ENCODE measurements around the gene KCNJ8.

Gene KCNJ8

DNA sequence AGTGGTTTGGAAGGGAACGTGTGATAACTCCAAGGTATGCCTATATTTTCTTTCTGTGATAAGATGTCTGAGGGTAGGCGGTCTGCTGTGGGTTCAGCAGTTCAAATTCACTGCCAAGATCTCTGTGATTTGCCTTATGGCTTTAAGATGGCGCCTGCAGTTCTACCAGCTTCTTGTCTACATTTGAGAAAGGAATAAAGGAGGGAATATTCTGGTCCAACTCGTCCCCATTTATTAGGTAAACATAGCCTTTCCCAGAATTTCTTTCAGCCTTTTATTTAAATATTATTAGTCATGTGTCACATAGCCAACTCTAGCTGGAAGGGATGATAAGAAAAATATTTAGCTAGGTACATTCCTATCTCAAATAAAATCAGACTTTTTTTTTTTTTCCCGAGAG lies 48.8 kb downstream of the KCNJ8 start:
- Histone ChIP-seq H3K79me1 (ENCODE audit: low read depth, low read length) (no peaks in the 10 kb centered on the region), H2AK5ac (ENCODE audit: low read depth, low read length) (no peak overlapping the region), H3K4me1 (ENCODE audit: control insufficient read depth in 2 of 2, insufficient read depth in 1 of 2, low read depth in 1 of 2, low read length in 2 of 2) (no peaks in the 10 kb centered on the region), H3K9ac (ENCODE audit: low read depth, low read length, poor library complexity) (no peak overlapping the region), H3K27me3 (ENCODE audit: control insufficient read depth in 3 of 3, insufficient read depth in 3 of 3, low read depth in 1 of 3, low read length in 3 of 3) (no peaks in the 10 kb centered on the region), H3K23ac (ENCODE audit: low read depth, low read length, poor library complexity) (no peak overlapping the region), H4K8ac (ENCODE audit: low read depth, low read length) (no peak overlapping the region), H2BK15ac (ENCODE audit: low read length) (no peak overlapping the region), H2AFZ (ENCODE audit: low read length) (no peak overlapping the region), H2BK12ac (ENCODE audit: low read length) (no peak overlapping the region), H3K4me3 (ENCODE audit: low read length in 2 of 2) (no peak overlapping the region), H3K14ac (ENCODE audit: low read length) (no peak overlapping the region), H2BK5ac (ENCODE audit: low read length) (no peak overlapping the region), H4K91ac (ENCODE audit: low read depth, low read length, poor library complexity) (no peak overlapping the region), H3K4ac (ENCODE audit: low read length) (no peak overlapping the region), H3K18ac (ENCODE audit: low read length) (no peak overlapping the region), H3K36me3 (replicated peaks in 1 of 2; ENCODE audit: control insufficient read depth in 2 of 2, insufficient read depth in 2 of 2, low read length in 2 of 2) (no peaks in the 10 kb centered on the region), H2BK120ac (ENCODE audit: low read depth, low read length) (no peak overlapping the region), H3K4me2 (ENCODE audit: insufficient read depth, low read length, poor library complexity, severe bottlenecking) (no peak overlapping the region), H3K9me3 (replicated peaks in 1 of 2; ENCODE audit: control insufficient read depth in 2 of 2, insufficient read depth in 1 of 2, low read depth in 1 of 2, low read length in 2 of 2) (no peaks in the 10 kb centered on the region), H3K27ac (replicated peaks; ENCODE audit: low read length) (no peak overlapping the region)
- no peak for DNase-seq (ENCODE audit: low spot score)
- no CpG with 5 or more reads among the region's 5 CpGs for WGBS, 2 donors (ENCODE audit: extremely low coverage in 2 of 2, insufficient read length in 2 of 2, insufficient replicate concordance in 1 of 2)

DNA sequence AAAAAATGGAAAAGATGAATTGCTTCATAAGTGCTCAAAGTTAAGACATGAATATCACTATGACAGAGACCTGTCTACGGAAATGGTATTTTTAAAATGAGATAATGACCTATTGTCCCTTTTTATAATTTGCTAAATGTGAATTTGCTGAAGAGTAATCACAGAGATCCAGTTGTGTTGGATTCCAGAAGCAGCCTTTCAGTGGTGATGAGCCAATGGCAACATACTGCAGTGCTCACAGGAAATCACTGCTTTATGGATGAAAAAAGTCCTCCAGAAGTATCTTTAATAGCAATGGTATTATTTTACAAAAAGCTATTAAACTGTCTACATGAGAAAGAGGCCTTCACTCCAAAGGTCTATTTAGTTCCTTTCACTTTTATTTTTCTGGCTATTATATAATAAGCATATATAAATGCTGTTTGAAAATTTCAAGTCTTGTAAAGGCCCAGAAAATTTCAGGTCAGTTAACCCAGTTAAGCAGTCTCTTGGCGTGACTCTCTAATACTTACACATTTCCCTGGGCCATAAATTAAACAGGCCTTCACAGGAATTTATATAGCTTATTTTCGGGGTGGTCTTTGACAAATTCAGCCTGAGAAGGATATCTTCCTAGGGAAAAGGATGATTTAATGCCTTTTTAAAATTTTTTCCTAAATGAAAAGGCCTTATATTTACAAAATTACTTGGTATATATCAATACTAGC lies 55.4 kb downstream of the KCNJ8 start:
- no peak overlapping the region for H3K9ac ChIP-seq (ENCODE audit: low read depth, low read length, poor library complexity)
- H3K27me3 ChIP-seq (ENCODE audit: control insufficient read depth in 3 of 3, insufficient read depth in 3 of 3, low read depth in 1 of 3, low read length in 3 of 3) = no peaks in the 10 kb centered on the region
- no peak overlapping the region for H4K8ac ChIP-seq (ENCODE audit: low read depth, low read length)
- no CpG with 5 or more reads among the region's 3 CpGs for WGBS, 2 donors (ENCODE audit: extremely low coverage in 2 of 2, insufficient read length in 2 of 2, insufficient replicate concordance in 1 of 2)
- no peak overlapping the region for H3K27ac ChIP-seq (replicated peaks; ENCODE audit: low read length)
- H3K36me3 ChIP-seq (replicated peaks in 1 of 2; ENCODE audit: control insufficient read depth in 2 of 2, insufficient read depth in 2 of 2, low read length in 2 of 2) = no peaks in the 10 kb centered on the region
- H3K79me1 ChIP-seq (ENCODE audit: low read depth, low read length) = no peaks in the 10 kb centered on the region
- no peaks in the 10 kb centered on the region for H3K4me1 ChIP-seq (ENCODE audit: control insufficient read depth in 2 of 2, insufficient read depth in 1 of 2, low read depth in 1 of 2, low read length in 2 of 2)
- no peaks in the 10 kb centered on the region for H3K9me3 ChIP-seq (replicated peaks in 1 of 2; ENCODE audit: control insufficient read depth in 2 of 2, insufficient read depth in 1 of 2, low read depth in 1 of 2, low read length in 2 of 2)
- H4K91ac ChIP-seq (ENCODE audit: low read depth, low read length, poor library complexity) = no peak overlapping the region
- H3K4me3 ChIP-seq (ENCODE audit: low read length in 2 of 2) = no peak overlapping the region
- H2BK15ac ChIP-seq (ENCODE audit: low read length) = no peak overlapping the region
- H2AK5ac ChIP-seq (ENCODE audit: low read depth, low read length) = no peak overlapping the region
- no peak overlapping the region for H3K23ac ChIP-seq (ENCODE audit: low read depth, low read length, poor library complexity)
- H2AFZ ChIP-seq (ENCODE audit: low read length) = no peak overlapping the region
- H3K4ac ChIP-seq (ENCODE audit: low read length) = no peak overlapping the region
- no peak overlapping the region for H3K18ac ChIP-seq (ENCODE audit: low read length)
- no peak overlapping the region for H3K14ac ChIP-seq (ENCODE audit: low read length)
- no peak overlapping the region for H3K4me2 ChIP-seq (ENCODE audit: insufficient read depth, low read length, poor library complexity, severe bottlenecking)
- no peak overlapping the region for H2BK12ac ChIP-seq (ENCODE audit: low read length)
- H2BK120ac ChIP-seq (ENCODE audit: low read depth, low read length) = no peak overlapping the region
- no peak overlapping the region for H2BK5ac ChIP-seq (ENCODE audit: low read length)
- DNase-seq (ENCODE audit: low spot score) = no peak

DNA sequence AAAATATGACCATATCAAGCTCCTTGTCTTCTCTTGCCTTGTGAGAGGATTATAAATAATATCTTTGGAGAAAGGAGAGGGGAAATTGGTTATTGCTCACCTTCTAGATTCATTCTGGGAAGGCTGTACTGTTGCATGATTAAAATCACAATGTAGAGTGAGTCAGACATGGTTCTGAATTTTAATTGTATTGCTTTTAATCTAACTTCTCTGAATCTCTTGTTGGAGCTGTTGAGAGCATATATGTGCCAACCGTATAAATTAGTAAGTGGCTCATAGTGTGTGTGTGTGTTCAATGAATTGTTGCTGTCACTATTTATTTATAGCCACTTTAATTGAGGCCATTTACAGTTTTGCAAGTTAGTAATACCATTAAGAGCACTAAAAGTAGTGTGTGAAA lies 56.1 kb downstream of the KCNJ8 start:
- Histone ChIP-seq H4K91ac (ENCODE audit: low read depth, low read length, poor library complexity) (no peak overlapping the region), H3K79me1 (ENCODE audit: low read depth, low read length) (no peaks in the 10 kb centered on the region), H3K9ac (ENCODE audit: low read depth, low read length, poor library complexity) (no peak overlapping the region), H3K4me2 (ENCODE audit: insufficient read depth, low read length, poor library complexity, severe bottlenecking) (no peak overlapping the region), H2BK5ac (ENCODE audit: low read length) (no peak overlapping the region), H2AK5ac (ENCODE audit: low read depth, low read length) (no peak overlapping the region), H3K4me1 (ENCODE audit: control insufficient read depth in 2 of 2, insufficient read depth in 1 of 2, low read depth in 1 of 2, low read length in 2 of 2) (no peaks in the 10 kb centered on the region), H2BK15ac (ENCODE audit: low read length) (no peak overlapping the region), H3K4ac (ENCODE audit: low read length) (no peak overlapping the region), H3K27me3 (ENCODE audit: control insufficient read depth in 3 of 3, insufficient read depth in 3 of 3, low read depth in 1 of 3, low read length in 3 of 3) (no peaks in the 10 kb centered on the region), H3K23ac (ENCODE audit: low read depth, low read length, poor library complexity) (no peak overlapping the region), H2BK120ac (ENCODE audit: low read depth, low read length) (no peak overlapping the region), H3K9me3 (replicated peaks in 1 of 2; ENCODE audit: control insufficient read depth in 2 of 2, insufficient read depth in 1 of 2, low read depth in 1 of 2, low read length in 2 of 2) (no peaks in the 10 kb centered on the region), H3K14ac (ENCODE audit: low read length) (no peak overlapping the region), H4K8ac (ENCODE audit: low read depth, low read length) (no peak overlapping the region), H3K36me3 (replicated peaks in 1 of 2; ENCODE audit: control insufficient read depth in 2 of 2, insufficient read depth in 2 of 2, low read length in 2 of 2) (no peaks in the 10 kb centered on the region), H3K18ac (ENCODE audit: low read length) (no peak overlapping the region), H2BK12ac (ENCODE audit: low read length) (no peak overlapping the region), H3K4me3 (ENCODE audit: low read length in 2 of 2) (no peak overlapping the region), H2AFZ (ENCODE audit: low read length) (peak overlapping the region; percentile 37), H3K27ac (replicated peaks; ENCODE audit: low read length) (no peak overlapping the region)
- DNase-seq (ENCODE audit: low spot score) = no peak
- WGBS, 2 donors (ENCODE audit: extremely low coverage in 2 of 2, insufficient read length in 2 of 2, insufficient replicate concordance in 1 of 2) = no CpG with 5 or more reads among the region's 1 CpG

DNA sequence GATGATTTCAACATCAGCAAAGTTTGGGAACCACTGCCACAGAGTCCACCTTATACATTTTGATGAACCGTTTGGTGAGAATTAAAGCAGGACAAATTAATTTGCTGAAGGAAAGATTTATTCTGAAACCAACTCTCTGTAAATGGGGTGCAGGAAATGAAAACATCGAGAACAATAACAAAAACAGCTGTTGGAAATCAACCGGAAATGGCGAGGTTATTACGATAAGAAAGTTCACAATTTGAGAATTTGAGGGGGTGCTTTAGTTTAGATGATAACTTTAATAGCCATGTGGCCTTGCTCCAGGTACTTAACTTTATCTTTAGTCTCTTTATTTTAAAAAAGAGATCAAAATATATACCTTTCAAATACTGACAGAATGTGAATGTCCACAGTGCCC lies 56.7 kb downstream of the KCNJ8 start:
- Histone ChIP-seq H3K27me3 (ENCODE audit: control insufficient read depth in 3 of 3, insufficient read depth in 3 of 3, low read depth in 1 of 3, low read length in 3 of 3) (no peaks in the 10 kb centered on the region), H2BK15ac (ENCODE audit: low read length) (no peak overlapping the region), H2BK5ac (ENCODE audit: low read length) (no peak overlapping the region), H3K36me3 (replicated peaks in 1 of 2; ENCODE audit: control insufficient read depth in 2 of 2, insufficient read depth in 2 of 2, low read length in 2 of 2) (no peaks in the 10 kb centered on the region), H3K18ac (ENCODE audit: low read length) (no peak overlapping the region), H3K23ac (ENCODE audit: low read depth, low read length, poor library complexity) (no peak overlapping the region), H2AK5ac (ENCODE audit: low read depth, low read length) (no peak overlapping the region), H3K4me2 (ENCODE audit: insufficient read depth, low read length, poor library complexity, severe bottlenecking) (no peak overlapping the region), H3K4me3 (ENCODE audit: low read length in 2 of 2) (no peak overlapping the region), H2BK120ac (ENCODE audit: low read depth, low read length) (no peak overlapping the region), H2AFZ (ENCODE audit: low read length) (no peak overlapping the region), H3K9ac (ENCODE audit: low read depth, low read length, poor library complexity) (no peak overlapping the region), H3K4me1 (ENCODE audit: control insufficient read depth in 2 of 2, insufficient read depth in 1 of 2, low read depth in 1 of 2, low read length in 2 of 2) (no peaks in the 10 kb centered on the region), H3K79me1 (ENCODE audit: low read depth, low read length) (no peaks in the 10 kb centered on the region), H4K91ac (ENCODE audit: low read depth, low read length, poor library complexity) (no peak overlapping the region), H3K4ac (ENCODE audit: low read length) (no peak overlapping the region), H2BK12ac (ENCODE audit: low read length) (no peak overlapping the region), H3K14ac (ENCODE audit: low read length) (no peak overlapping the region), H3K9me3 (replicated peaks in 1 of 2; ENCODE audit: control insufficient read depth in 2 of 2, insufficient read depth in 1 of 2, low read depth in 1 of 2, low read length in 2 of 2) (no peaks in the 10 kb centered on the region), H3K27ac (replicated peaks; ENCODE audit: low read length) (no peak overlapping the region), H4K8ac (ENCODE audit: low read depth, low read length) (no peak overlapping the region)
- DNase-seq (ENCODE audit: low spot score) = no peak
- WGBS, 2 donors (ENCODE audit: extremely low coverage in 2 of 2, insufficient read length in 2 of 2, insufficient replicate concordance in 1 of 2) = no CpG with 5 or more reads among the region's 5 CpGs

Measured in neuronal stem cell (in vitro differentiated cells).